Jurkat, Clone E6-1 (cell line): ENCODE measurements around the gene CLEC4M.
"Not testable (repeated sequence)": the region's sequence is repeated elsewhere in the genome, so short reads cannot be mapped to it uniquely, and the experiment has no call there.

ENCODE experiments used
- DNase-seq: peaks from one replicate; pipeline ENCODE4 v3.0.0-alpha.2; 2011; ENCODE audit warnings: low read depth, low spot score
- H3K4me3 ChIP-seq: 2 replicates; pipeline ENCODE4 v1.5.1; 2011; ENCODE audit warnings: mild to moderate bottlenecking, low read length, control low read depth, moderate library complexity

The CLEC4M gene

DNA sequence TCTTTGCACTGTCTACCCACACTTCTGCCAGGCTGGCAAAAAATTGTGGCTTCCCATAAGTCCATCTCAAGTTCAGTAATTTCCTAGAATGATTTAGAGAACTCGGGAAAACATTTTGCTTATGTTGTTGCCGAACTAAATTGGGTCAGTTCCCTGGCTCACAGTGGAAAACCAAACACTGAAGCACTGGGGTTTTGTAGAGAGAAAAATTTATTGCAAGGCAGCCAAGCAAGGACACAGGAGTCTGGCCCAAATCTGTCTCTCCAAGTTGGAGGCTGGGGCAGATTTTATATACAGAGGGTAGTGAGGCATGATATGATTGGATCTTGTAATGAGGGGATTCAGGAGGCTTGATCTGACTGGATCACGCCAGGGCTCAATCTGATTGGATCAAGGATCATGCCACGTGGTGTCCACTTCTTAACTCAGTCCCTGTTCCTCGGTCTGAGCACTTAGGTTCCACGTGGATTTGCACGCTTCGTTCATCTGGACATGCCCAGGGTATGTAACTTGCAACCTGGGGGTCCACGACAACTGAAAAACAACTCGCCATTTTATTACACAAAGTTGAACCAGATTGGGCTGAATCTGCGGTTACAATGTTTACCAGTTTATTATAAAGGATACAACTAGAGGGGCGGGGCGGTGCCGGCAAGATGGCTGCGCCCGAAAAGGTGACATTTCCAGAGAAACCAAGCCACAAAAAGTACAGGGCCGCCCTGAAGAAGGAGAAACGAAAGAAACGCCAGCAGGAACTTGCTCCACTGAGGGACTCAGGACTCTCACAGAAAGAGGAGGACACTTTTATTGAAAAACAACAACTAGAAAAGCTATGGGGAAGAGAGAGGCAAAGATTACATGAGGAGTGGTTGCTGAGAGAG lies 23.0 kb upstream of the CLEC4M start:
- H3K4me3 ChIP-seq: no peak overlapping the region
- no peak for DNase-seq

DNA sequence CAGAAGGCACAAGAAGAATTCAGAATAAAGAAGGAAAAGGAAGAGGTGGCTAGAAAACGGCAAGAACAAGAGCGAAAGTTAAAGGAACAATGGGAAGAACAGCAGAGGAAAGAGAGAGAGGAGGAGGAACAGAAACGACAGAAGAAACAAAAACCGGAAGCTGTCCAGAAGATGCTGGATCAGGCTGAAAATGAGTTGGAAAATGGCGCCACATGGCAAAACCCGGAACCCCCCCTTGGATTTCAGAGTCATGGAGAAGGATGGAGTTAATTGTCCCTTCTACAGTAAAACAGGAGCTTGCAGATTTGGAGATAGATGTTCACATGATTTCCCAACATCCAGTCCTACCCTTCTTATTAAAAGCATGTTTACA lies 22.4 kb upstream of the CLEC4M start:
- H3K4me3 ChIP-seq: no peak overlapping the region
- DNase-seq: no peak

DNA sequence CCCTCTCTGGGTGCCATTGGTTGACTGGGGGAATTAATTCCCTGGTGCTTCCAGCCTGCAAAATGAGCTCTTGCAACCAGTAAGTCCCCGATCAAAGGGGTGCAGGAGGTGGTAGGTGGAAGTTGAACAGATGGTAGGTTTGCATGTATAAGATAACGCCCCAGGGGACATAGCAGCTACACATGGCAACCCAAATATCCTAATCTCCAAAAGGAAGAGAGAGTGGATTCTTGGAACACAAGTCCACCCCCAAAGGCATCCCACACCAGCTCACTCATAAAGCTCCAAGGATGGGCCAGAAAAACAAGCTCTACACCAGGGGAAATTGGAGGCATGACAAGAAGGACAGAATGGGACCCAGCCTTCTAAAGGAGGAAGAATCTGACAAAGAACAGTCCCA lies 20.5 kb upstream of the CLEC4M start:
- no peak overlapping the region for H3K4me3 ChIP-seq
- DNase-seq: no peak

DNA sequence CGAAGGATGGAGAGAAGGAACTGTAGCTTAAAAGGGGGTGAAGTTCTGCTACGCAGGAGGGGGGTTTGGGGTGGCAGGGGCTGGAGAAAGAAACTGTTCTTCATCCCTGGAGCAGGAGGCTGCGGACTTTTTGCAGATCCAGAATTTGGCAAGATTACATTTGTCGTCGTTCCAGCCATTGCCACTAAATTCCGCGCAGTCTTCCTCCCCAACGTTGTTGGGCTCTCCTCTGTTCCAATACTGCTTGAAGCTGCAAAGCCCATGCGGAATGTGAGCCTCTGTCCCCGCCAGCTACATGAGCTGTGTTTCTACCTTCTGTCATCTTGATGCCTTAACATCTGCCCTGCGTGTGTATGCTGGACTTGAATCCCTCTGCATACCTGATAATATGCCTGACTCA lies 20.1 kb upstream of the CLEC4M start:
- no peak for DNase-seq
- no peak overlapping the region for H3K4me3 ChIP-seq

DNA sequence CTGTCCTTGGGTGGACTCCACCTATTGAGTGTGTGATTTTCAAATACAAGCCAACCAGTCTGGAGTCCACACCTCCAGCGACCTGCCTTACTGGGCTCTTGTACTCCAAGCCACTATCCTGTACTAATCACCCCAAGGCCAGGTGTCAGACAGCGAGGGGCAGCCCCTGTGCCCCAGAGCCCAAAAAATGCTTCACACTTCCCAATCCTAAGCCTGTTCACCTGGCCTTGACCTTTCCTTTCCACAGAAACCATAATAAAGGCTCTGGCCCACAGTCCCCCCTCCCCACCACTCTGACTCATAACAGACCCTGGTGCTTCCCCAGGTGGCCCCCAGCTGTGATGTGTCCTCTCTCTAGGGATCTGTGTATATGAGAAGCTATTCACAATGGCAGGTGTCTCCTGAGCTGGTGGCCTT lies 19.6 kb upstream of the CLEC4M start:
- DNase-seq: no peak
- H3K4me3 ChIP-seq: no peak overlapping the region

DNA sequence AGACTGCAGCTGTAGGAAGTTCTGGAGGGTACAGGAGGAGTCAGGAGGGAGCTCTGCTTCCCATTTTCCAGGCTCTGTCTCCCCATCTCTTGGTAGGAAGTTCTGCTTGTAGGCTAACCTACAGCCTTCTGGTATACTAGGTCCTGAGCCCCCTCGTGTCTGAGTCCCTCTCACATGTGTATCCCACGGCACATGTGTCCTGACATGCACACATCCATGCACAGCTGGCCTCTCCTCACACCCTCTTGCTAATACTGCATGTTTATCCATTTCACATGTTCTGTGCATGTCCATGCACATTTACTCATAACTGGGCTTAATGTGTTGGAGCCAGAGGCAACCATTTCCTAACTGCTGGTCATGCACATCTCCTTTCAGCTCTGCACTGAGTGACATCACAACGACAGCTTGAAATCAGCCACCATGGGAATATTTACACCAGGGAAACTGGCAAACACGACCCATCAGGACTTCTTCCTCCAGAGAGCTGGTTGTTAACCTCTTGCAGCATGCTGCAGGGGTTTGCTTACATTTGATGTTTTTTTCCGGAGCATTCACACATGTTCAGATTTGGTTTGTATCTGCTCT lies 18.8 kb upstream of the CLEC4M start:
- no peak for DNase-seq
- no peak overlapping the region for H3K4me3 ChIP-seq

DNA sequence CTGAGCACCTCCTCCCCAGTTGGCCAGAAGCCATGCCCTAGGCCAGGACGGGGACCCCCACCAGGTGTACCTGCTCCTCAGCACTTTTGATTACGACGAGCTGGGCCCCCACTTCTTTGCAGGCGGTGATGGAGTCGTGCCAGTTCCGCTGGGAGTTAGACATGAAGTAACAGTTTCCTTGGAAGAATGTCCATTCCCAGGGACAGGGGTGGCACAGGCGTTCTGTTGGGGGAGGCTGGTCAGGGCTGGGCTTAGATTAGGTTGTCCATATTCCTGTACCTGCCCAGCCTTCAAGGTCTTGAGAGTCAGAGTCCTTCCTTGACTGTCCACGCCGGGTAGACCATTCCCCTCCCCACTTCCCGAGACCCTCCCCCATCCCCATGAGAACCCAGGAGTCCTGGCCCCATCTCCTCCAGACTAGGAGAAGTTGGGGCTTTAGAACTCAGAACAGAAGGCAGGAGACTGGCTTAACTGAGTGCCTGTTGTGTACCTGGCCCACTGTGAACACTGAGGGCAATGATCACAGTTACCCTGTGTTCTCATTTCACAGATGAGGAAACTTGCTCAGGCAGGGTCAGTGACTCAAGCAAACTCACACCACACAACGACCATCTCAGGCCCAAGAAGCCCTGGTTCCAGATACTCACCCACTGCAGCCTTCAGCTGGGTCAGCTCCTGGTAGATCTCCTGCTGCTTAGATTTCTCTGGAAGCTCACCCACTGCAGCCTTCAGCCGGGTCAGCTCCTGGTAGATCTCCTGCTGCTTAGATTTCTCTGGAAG lies 18.0 kb upstream of the CLEC4M start:
- DNase-seq: no peak
- H3K4me3 ChIP-seq: no peak overlapping the region

DNA sequence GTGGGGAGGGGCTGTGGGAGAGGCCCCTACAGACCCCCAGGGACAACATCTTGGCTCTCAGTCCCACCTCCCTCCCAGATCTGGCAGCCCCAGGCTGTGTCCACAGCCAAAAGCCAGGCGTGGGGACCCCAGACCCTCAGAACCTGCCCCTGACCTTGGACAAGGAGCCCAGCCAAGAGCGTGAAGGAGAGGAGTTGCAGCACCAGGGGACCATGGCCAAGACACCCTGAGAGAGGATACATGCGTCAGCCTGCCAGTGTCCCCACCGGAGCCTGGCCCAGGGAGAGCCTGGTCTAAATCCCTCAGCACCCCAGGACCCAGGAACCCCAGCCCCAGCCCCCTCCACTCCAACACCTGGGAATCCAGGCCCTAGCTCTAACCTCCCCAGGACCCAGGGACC lies 16.7 kb upstream of the CLEC4M start:
- not testable (repeated sequence) for H3K4me3 ChIP-seq, DNase-seq

DNA sequence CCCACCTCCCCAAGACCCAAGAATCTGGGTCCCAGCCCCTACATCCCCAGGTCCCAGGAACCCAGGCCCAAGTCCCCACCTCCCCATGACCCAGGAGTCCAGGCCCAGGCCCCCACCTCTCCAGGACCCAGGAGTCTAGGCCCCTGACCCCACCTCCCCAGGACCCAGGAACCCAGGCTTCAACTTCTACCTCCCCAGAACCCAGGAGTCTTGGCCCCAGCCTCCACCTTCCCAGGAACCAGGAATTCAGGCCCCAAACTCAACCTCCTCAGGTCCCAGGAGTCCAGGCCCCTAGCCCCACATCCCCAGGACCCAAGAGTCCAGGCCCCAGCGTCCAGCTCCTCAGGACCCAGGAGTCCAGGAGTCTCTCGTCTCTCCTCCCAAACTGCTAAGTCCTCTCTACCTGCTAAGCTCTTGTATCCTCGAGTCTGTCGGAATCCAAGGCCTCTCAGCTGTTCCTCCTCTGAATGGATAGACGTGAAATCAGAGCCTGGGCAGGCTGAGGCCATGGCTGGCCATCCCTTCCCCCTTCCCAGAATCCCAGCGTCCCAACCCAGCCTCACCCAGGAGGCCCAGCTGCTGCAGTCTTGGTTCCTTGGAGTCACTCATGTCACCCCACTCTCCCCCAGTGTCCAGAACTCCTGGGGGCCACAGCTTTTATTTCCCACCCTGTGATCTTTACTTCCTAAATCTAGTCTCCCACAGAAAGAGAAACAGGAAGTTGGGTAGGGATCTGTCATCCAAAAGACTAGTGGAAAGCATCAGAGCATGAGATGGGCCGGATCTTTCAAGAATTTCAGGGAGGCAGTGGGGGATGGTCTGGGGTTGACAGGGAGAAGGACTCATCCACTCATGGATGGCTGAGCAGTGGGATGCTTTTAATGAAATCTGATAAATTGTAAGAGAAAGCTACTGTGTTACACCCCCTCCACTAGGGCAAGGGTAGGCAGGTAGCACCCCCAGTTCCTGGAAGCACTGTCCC lies 15.8 kb upstream of the CLEC4M start, which contains the start of gene CD209:
CD209 (minus strand) TSS at position 632 of the 982 bp plus-strand sequence; CDS start at position 609, 23 bp downstream.
- H3K4me3 ChIP-seq: no peak within 1 kb of the TSS
- DNase-seq: no peak

DNA sequence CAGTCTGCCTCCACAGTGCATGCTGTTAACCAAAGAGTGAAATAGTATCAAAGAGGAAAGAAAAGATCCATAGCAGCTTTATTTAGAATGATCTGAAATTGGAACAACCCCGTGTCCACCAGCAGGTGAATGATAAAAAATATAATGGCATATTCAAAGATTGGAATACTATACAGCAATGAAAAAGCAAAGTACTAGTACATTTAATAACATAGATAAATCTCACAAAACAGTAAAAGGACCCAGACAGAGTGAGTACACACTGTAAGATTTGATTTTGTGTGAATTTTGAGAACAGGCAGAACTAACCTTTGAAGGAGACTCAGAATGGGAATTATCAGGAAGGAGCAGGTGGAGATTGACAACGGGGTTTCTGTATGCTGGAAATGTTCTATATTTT lies 14.9 kb upstream of the CLEC4M start:
- no peak overlapping the region for H3K4me3 ChIP-seq
- no peak for DNase-seq

DNA sequence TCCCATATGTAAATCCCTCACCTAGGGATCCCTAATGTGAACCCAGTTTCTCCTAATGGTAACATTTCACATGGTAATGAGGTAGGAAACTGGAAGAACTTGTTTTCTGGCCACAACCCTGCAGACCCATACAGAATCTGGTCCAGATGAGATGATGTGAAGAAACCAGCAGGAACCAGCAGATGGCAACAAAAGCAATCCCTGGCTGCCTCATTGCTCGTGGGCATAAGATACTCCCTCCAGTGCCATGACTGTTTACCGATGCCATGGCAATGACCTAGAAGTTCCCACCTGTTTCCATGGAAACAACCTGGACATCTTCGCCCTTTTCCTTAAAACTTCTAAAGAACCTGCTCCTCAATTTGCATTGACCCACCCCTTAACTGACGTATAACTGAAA lies 14.3 kb upstream of the CLEC4M start:
- no peak overlapping the region for H3K4me3 ChIP-seq
- DNase-seq: peak; percentile 19

DNA sequence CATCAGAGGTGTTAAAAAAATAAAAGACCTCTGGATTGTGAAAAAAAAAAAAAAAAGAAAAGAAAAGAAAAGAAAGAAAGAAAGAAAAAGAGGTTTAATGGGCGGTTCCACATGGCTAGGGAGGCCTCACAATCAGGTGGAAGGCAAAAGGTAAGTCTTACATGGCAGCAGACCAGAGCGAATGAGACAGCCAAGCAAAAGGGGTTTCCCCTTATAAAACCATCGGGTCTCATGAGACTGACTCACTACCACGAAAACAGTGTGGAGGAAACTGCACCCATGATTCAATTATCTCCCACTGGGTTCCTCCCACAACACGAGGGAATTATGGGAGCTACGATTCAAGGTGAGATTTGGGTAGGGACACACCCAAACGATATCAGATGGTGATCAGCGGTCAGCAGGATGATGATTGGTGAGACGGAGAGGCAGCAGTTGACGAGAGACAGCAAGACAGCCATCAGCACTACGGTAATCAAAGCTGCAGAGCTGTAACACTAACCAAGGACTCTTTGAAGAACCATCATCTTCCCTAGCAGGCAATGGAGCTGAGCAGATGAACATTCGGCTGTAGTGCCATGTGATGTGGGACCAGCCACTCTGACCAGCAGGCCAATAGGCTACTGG lies 11.8 kb upstream of the CLEC4M start:
- no peak for DNase-seq

DNA sequence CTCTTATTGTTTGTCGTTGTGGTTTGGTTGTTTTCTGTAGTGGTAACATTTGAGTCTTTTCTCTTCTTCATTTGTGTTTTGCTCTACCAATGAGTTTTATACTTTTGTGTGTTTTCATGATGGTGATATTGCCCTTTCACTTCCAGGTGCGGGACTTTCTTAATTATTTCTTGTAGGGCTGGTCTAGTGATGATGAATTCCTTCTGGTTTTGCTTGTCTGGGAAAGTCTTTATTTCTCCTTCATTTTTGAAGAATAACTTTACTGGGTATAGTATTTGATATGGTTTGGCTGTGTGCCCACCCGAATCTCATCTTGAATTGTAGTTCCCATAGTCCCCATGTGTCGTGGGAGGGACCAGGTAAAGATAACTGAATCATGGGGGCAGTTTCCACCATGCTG lies 6.8 kb upstream of the CLEC4M start:
- no peak overlapping the region for H3K4me3 ChIP-seq
- DNase-seq: no peak

More for the DNA sequence above, 11.8 kb upstream of the CLEC4M start:
- no peak overlapping the region for H3K4me3 ChIP-seq

DNA sequence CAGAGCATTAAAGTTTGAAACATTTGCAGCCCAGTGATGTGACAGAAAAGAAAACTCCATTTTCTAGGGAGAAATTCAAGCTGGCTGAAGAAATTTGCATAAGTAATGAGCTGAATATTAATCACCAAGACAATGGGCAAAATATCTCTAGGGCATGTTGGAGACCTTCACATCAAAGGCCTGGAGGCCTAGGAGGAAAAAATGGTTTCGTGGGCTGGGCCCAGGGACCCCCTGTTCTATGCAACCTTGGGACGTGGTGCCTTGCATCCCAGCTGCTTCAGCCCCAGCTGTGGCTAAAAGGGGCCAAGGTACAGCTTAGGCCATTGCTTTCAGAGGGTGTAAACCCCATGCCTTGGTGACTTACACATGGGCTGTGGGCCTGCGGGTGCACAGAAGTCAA lies 5.7 kb upstream of the CLEC4M start:
- no peak for DNase-seq
- H3K4me3 ChIP-seq: no peak overlapping the region

DNA sequence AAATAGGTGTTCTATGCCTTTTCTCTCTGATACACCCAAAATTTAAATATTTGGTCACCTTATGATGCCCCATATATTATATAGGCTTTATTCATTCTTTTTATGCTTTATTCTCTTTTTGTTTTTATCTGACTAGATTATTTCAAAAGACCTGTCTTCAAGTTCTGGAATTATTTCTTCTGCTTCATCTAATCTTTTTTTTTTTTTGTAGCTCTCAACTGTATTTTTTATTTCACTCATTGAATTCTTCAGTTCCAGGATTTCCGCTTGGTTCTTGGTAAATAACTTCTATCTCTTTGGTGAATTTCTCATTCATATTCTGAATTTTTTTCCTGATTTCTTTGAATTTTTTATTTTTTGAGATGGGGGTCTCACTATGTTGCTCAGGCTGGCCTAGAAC lies 3.9 kb upstream of the CLEC4M start:
- no peak for DNase-seq
- H3K4me3 ChIP-seq: no peak overlapping the region

DNA sequence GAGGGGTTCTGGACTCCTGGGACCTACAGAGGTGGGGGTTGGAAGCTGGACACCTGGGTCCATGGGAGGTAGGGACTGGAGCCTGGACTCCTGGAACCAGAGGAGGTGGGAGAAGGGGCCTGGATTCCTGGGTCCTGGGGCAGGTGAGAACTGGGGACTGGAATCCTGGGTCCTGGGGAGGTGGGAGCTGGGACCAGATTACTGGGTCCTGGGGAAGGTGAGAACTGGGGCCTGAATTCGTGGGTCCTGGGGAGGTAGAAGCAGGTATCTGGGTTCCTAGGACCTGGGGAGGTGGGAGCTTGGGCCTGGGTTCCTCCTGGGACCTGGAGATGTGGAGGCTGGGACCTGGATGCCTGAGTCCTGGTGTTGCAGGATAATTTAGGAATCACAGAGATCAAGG lies 653 bp downstream of the CLEC4M start:
- no peak overlapping the region for H3K4me3 ChIP-seq
- DNase-seq: no peak

DNA sequence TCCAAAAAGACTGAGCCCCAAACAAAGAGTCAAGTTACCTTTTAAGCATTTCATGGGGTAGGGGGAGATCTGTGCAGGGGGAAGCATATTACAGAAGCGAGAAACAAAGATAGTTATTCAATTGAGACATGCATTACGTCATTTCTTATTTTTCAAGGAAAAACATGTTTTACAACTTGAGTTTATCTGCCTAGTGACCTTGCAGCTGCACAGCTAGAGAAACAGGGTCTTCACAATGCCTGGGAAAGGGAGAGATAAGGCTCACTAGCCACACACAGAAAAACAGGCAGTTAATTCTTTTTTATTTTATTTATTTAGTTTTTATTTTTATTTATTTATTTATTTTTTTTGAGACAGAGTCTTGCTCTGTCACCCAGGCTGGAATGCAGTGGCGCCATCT lies 1.1 kb downstream of the CLEC4M start:
- DNase-seq, H3K4me3 ChIP-seq: not testable (repeated sequence)

DNA sequence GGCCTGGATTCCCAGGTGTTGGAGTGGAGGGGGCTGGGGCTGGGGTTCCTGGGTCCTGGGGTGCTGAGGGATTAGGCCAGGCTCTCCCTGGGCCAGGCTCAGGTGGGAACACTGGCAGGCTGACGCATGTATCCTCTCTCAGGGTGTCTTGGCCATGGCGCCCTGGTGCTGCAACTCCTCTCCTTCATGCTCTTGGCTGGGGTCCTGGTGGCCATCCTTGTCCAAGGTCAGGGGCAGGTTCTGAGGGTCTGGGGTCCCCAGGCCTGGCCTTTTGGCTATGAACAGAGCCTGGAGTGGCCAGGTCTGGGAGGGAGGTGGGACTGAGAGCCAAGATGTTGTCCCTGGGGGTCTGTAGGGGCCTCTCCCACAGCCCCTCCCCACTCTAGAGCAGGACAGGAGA lies 2.0 kb downstream of the CLEC4M start:
- not testable (repeated sequence) for H3K4me3 ChIP-seq, DNase-seq
